HG03196 (cell line): ENCODE measurements around the gene MRTO4.
"Not testable (repeated sequence)": the region's sequence is repeated elsewhere in the genome, so short reads cannot be mapped to it uniquely, and the experiment has no call there.

Experiments
- ATAC-seq: cut with Tn5 transposase; IDR thresholded peaks from one replicate; pipeline ENCODE4 v1.9.1; 2021; ENCODE audit not compliant: unreplicated experiment

The MRTO4 gene

DNA sequence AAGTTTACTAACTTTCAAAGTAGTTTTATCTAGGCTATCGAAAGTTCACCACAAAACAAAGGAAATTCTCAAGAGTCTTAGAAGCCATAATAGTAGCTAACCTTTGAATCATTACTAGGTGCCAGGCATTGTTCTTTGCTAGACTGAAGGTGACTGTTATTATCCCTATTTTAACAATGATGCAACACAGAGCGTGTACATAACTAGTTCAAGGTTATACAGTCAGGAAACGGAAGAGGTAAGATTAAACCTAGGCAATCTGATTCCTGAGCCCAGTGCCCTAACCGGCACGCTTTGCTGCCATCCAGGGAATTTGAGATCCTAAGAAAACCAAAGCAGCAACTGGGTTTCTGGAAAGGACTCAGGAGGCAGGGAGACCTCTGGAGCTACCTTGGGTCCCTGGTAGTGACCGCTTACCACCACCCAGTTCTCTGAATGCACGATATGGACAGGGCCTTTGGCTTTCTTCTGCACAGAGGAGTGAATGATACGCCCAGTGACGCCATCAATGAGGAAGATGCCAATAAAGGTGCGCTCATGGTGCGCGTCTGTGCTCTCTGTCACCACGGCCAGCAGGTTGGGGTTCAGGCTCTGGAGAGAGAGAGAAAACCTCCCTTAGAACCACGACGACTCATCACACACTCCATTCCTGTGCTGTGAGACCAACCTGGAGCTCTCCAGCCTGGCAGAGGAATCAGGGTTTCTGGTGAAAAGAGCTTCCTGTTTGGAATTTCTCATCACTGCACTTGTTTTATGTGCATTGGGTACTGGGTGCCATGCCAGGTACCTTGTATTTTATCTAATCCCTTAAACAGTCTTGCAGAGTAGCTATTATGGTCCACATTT is 28.4 kb upstream of the MRTO4 start:
- no peak for ATAC-seq

DNA sequence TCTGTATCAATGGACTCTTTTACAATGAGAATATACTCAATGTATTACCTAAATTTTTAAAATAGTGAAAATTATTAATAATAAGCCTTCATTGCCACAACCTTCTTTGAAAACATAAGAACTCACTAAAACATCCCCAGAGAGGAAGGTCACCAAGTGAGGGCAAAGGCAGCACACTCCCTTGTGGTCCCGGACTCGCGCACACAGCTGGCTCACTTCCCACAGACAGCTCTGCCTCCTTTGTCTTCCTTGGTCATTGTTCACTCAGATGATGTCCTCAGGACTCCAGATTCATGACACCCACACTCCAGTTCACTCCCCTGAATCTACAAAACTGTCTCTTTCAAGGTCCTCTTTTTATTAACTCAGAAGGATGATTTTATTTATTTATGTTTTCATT is 22.4 kb upstream of the MRTO4 start:
- no peak for ATAC-seq

DNA sequence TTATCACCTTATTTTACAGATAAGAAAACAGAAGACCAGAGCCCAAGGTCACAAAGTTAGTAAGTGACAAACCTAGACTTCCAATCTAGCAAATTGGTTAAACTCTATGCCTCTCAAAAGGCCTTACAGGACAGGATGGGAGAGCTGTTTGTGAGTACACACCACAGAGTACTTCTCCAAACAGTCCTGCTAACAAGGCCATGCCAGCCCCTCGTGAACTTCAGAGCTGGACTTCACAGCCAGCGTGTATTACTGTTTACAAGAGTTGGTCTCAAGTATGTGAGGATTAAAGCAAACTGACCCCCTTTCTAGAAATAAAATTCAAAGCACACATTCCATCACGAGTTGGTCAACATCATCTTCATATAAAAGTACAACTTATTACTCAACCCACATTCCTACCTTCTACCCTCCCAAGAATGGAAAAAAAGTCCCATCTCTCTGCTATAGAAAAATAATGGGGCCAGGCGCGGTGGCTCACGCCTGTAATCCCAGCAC is 21.7 kb upstream of the MRTO4 start:
- no peak for ATAC-seq

DNA sequence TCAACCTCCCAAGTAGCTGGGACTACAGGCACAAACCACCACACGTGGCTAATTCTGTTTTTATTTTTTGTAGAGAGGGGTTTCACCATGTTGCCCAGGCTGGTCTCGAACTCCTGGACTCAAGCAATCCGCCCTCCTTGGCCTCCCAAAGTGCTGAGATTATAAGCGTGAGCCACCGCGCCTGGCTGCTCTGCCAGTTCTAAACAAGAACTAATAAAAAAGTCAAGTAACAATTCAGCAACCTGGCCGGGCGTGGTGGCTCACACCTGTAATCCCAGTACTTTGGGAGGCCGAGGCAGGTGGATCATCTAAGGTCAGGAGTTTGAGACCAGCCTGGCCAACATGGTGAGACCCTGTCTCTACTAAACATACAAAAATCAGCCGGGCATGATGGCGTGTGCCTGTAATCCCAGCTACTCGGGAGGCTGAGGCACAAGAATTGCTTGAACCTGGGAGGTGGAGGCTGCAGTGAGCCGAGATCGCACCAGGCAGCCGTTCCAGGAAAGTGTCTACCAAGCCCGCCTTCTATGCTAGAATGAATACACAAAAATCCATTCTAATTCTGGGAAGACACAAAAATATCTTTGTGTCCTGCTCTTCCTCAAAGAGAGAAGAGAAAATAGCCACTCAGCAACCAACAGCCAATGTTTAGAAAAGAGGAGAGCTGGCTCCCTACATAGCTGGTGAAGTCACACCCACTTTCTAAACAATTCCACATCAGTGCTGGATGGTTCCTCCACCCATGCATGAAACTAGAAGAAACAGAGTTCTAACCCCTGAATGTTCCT is 19.7 kb upstream of the MRTO4 start:
- ATAC-seq = not testable (repeated sequence)

DNA sequence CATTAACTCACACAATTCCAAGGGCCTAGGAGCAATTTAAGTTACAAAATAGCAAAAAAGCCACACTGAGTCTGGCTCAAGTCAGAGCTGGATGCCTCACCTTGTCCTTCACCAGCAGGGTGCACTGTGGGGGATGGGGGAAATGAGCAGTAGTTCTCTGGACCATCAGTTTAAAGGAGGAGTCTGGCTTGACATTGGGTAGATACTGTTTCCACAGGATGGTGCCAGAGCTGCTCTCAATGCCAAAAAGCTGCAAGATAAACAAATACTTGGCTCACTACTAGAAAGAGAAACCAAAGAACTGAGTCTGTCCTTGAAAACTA is 19.1 kb upstream of the MRTO4 start:
- no peak for ATAC-seq

DNA sequence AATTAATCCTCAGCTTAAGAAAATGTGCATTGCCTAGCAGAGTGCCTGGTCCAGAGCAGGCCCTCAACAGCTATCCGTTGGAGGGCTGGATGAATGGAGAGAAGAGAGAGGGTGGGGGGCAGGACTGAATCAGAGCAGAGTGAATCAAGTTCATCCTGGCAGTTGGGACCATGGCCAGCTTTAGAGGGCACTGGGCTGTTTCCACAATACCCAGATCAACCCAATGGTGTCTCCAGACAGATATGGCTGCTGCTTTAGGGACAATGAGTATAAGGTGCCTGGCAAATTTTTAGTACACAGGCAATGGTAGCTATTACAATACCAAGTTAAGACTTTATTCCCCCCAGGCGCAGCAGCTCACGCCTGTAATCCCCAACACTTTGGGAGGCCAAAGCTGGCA is 17.4 kb upstream of the MRTO4 start:
- ATAC-seq = no peak

DNA sequence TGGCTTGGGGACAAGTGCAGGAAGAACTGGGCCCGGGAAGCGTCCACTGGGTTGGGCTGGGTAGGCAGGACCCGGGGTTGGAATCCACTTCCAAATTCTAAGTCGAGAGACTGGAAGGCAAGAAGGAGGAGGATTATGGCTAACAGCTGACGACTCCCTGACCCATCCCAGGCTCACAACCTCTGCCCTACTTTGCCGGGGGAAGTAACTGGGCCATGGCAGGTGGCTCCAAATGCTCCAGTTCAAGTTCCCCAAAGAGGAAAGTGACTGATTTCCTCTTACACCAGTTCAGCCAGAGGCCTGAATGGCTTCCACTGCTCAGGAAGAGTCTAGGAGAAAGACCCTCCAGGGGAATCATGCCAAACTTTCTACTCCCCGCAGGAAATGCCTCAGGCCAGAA is 11.7 kb upstream of the MRTO4 start:
- no peak for ATAC-seq

DNA sequence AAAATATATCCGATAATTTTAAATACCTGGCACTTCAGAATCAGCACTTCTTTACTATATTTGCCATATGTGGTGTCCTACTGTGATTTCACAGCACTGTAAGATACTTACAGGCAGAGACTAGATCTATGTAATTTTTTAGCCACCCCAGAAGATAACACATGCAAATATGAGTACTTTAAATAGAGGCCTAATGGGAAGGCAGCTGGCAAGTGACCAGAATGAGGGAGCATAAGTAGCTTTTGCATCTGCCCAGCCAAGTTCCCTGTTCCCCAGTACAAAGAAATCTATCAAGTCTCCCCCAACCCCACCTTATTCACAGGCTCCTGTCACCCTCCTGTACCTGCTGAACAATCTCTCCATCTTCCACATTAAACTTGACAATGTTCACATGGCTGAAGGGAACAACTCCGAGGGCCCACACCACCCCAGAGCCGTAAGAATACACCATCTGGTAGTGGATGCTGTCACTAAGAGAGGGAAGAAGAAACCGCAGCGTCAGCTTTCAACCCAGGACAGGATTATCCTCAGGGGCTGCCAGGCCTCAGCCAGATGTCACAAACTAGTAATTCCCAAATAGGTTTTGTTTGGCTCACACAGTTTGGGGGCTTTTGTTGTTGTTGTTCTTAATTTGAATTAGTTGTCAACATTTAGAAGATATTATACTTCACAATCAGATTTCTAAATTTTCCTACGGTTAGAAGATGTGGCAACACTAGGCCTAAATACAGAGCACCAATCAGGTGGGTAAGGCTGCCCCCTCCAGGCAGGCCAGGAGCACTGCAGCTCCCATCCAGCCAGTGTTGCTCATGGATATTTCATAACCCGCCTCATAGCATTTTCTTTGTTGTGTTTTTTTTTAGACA is 10.7 kb upstream of the MRTO4 start:
- ATAC-seq = no peak

DNA sequence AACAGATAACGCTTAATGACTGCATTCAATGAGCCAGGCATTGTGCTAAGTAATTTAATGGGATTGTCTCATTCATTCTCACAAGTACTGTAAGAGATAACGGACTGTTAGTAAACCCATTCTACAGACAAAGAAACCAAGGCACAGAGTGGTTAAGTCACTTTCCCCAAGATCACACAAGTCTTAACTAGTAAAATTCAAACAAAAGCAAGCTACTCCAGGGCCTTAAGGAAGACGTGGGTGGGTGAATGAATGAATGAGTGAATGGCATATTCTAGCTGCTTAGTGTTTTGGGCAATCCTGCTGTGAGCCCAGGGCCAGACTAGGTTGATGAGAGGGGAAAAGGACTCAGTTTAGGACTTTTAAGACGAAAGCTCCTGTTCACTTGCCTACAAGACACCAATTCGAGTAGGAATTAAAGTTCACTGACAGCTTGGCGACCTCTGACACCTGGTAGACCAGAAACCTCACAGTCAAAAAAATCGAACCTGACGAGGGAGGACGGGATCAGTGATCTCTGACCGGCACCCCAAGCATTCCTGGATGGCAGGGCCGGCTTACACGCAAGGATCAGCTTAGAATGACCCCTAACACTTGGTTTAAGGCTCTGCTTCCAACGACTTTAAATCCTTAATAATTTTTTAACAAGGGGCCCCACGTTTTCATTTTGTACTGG is 838 bp upstream of the MRTO4 start:
- ATAC-seq = no peak

DNA sequence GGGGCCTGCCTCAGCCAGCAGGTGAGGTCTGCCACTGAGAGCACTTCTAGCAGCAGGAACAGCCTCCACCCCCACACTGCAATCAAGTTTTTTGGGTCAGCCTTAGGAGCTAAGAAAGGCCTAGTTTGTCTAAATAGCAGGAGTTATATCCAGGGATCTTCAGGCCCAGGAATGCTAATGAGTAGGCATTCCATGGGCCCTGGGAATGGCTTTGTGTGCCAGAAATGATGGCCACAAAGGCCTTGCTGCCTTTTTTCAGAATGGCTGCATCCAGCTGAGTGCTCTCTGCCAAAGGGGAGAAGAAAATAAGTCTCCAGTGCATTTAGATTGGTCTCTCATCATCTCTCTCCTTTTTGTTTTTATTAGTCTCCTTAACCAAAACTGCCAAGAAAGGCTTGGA is 2.8 kb downstream of the MRTO4 start:
- ATAC-seq = no peak

DNA sequence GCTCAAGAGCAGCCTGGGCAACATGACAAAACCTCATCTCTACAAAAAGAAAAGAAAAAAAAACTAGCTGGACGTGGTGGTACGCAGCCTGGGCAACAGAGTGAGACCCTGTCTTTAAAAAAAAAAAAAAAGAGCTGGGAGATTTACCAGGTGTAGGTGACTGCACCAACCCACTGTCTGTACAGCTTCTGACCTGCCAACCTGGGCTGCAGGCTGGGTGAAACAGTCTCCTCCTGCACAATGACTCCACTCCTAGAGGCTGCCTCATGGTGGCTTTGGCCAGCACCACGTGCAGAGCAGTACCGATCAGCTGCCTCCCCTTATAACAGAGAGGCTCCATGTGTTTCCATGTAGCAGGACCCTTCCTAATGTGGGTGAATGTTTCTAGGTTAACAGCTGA is 3.7 kb downstream of the MRTO4 start:
- no peak for ATAC-seq

DNA sequence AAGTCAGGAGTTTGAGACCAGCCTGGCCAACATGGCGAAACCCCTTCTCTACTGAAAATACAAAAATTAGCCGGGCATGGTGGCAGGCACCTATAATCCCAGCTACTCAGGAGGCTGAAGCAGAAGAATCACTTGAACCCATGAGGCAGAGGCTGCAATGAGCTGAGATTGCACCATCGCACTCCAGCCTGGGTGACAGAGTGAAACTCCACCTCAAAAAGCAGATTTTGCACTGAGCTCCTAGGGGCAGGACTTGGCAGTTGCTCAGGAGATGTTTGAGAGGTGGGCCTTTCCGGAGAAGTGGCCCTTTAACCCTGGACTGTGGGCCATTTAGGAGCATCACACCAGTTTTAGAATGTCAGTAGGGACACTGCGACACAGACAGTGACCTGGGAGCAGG is 4.7 kb downstream of the MRTO4 start:
- not testable (repeated sequence) for ATAC-seq

DNA sequence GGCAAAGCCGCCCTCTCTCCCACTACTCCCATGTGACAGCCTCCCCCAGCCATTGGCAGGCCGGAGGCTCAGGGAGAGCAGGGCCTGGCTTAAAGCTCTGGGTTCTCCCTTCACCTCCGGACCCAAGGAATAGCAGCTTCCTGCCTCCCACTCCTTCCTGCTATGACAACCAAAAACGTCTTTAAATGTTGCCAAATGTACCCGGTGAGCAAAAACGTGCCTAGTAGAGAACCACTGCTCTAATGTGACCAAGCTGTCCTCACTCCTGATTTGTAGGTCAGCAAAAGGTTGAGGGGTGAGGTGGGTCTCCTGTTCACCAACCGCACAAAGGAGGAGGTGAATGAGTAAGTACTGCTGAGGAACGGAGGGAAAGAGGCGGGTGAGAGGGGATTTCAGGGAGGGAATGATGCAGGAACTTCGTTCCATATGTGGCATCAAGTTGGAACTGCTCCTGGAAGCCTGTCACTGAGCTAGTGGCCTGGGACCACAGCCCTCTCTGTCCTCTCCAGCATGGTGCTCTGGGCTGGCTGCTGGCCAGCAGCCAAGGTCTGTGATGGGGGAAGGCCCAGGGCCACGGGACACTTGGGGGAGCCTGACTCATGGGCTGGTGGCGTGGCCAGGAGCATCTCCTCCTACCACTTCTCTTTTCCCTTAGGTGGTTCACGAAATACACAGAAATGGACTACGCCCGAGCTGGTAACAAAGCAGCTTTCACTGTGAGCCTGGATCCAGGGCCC is 5.7 kb downstream of the MRTO4 start:
- ATAC-seq = no peak

DNA sequence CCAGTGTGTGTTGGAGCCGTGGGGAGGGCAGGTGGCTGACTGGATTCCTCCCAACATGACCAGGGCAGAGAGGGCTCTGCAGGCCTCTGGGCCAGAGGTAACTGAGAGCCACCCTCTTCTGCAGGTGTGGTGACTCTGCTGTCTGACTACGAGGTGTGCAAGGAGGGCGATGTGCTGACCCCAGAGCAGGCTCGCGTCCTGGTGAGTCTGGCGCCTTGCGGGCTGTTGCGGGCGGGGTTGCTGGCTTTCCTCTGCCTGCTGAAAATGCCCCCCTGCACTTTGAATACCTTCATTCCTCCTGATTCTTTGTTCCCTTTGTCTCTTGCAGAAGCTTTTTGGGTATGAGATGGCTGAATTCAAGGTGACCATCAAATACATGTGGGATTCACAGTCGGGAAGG is 6.7 kb downstream of the MRTO4 start:
- ATAC-seq = no peak

DNA sequence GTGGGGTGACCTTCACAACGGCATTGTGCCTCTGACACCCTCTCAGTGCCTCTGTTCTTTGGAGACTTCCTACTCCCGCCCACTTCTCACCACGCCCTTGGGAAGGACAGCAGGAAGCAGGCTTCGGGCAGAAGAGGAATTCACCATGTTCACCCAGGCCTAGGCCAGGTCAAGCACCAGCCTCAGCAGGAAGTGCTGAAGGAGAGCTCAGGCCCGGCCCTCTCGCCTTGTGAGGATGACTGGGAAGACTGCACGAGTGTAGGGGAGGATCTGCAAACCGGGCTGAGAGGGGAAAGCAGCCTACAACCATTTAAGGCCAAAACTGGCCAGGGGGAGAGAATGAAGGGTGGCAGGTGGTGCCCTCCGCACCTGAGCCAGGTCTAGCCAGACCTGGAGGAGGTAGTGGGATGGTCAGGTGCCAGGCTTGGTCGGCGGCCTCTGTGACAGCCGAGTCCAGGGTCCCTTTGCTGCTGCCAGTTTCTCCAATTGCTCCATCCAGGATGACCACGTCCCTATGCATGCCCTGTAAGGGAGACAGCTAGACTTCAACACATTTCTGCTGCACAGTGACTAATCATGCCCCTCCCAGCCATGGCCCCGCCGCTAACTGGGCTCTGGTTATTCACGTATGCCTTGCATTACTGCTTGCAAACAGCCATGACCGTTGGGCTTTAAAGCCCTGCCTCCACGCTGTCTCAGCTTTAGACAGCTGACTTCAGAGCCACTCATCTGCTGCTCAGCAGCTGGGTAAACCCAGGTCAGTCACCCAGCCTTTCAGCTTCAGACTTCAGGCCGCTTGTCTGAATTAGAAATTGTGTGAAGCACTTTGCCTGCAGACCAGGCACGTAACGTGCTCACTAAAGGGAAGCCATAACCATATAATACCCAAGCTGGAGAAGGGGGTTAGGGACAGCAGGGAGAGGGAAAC is 8.9 kb downstream of the MRTO4 start:
- ATAC-seq = no peak

DNA sequence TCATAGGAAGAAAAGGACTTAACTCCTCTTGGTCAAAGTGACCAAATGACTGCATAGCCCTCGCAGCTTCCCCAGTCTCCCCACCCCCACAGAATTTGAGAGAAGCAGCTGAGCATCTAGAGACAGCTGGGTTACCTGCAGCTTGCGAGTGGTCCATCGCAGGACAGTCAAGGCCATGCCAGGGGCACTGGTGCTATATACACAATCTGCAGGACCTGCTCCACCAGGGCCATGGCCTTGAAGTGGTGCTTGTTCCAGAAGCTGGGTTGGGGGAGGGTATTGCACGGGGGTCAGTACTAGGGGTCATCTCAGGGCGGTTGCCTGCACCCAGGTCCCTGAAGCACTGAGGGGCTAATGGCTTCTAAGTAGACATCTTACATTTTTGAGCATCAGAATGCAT is 10.4 kb downstream of the MRTO4 start:
- ATAC-seq = no peak

DNA sequence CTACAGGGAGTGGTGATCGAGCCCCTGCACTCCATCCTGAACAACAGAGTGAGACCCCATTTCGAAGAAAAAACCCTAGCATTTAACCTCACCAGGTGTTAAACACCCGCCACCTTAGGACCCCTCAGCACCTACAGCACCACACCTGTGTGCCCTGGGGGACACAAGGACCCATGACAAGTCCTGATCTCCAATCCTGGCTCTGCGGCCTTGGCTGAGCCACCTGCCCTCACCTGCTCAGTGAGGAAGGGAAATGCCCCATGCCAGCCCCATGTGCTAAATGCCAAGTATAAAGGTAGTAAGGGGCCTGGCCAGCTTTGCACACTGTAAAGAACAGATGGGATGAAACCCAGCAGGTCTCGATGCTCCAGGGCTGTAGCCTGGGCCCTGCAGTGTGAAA is 11.1 kb downstream of the MRTO4 start:
- ATAC-seq = no peak

DNA sequence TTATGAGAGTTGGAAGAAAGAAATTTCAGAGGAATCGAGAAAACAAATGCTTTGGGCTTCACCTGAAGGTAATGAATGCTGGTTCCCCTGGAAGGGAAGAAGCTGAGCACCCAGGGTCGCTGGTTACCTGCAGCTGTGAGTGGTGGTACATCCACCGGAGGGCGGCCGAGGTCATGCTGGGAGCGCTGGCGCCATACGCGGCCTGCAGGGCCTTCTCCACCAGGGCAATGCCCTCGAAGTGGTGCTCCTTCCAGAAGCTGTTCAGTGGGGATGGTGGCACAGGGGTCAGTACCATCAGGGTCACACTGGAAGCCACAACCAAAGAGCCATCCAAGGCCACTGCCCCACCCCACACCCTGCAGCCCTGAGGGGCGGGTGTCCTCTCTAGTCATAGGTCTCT is 16.8 kb downstream of the MRTO4 start:
- ATAC-seq = no peak
